HEK293T (cell line): ENCODE results near the gene CCDC170.

Source experiments
- ARNT ChIP-seq: fragments of 450-650 bp; IDR thresholded peaks from 2 replicates; pipeline ENCODE4 v1.6.1; 2017; ENCODE audit warnings: mild to moderate bottlenecking
- ELF4 ChIP-seq: fragments of 450-650 bp; IDR thresholded peaks from 2 replicates; pipeline ENCODE4 v1.6.1; 2017; ENCODE audit warnings: antibody characterized with exemption
- FOXA1 ChIP-seq: fragments of 450-650 bp; IDR thresholded peaks from 2 replicates; pipeline ENCODE4 v1.6.1; 2016; ENCODE audit warnings: mild to moderate bottlenecking
- FOXM1 ChIP-seq: fragments of 450-650 bp; IDR thresholded peaks from 2 replicates; pipeline ENCODE4 v1.6.1; 2017; ENCODE audit warnings: mild to moderate bottlenecking, borderline replicate concordance
- HDGF ChIP-seq: fragments of 450-650 bp; IDR thresholded peaks from 2 replicates; pipeline ENCODE4 v1.6.1; 2017; ENCODE audit warnings: antibody characterized with exemption, borderline replicate concordance
- L3MBTL2 ChIP-seq: fragments of 450-650 bp; conservative IDR thresholded peaks from 2 replicates; pipeline ENCODE4 v1.6.1; 2016; ENCODE audit warnings: mild to moderate bottlenecking
- NFRKB ChIP-seq: fragments of 450-650 bp; IDR thresholded peaks from 2 replicates; pipeline ENCODE4 v1.6.1; 2016; ENCODE audit warnings: mild to moderate bottlenecking, moderate library complexity
- SP1 ChIP-seq: fragments of 450-650 bp; IDR thresholded peaks from 2 replicates; pipeline ENCODE4 v1.6.1; 2017
- TARDBP ChIP-seq: fragments of 450-650 bp; IDR thresholded peaks from 2 replicates; pipeline ENCODE4 v1.6.1; 2016
- ZNF384 ChIP-seq: fragments of 450-650 bp; IDR thresholded peaks from 2 replicates; pipeline ENCODE4 v1.6.1; 2016

DNA sequence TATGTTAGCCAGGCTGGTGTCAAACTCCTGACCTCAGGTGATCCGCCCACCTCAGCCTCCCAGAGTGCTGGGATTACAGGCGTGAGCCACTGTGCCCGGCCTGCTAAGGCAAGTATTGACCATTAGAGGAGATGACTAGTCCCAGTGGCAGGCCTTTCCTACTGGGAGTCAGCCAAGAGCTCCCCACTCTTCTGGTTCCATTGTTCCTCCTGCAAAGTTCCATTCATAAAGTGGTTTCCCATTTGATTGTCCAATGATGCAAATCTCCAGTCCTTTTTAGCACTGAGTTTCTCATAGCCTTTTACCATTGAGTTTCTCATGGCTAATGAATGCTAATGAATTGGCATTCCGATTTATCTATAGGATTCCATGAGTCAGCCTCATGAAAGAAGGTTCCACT, 165.4 kb downstream of the CCDC170 start:
- TF ChIP-seq SP1, result no peak
- no peak for TF ChIP-seq FOXM1
- no peak for TF ChIP-seq ZNF384
- no peak for TF ChIP-seq ELF4
- no peak for TF ChIP-seq TARDBP
- TF ChIP-seq NFRKB, result no peak
- TF ChIP-seq HDGF, result no peak
- TF ChIP-seq FOXA1, result no peak
- no peak for TF ChIP-seq ARNT
- no peak for TF ChIP-seq L3MBTL2
